Right atrium auricular region (tissue), 2 donors: Measurements from ENCODE around the gene CRYBA4. TPM values are rescaled to one million over a fixed set of nuclear protein-coding genes. Genes with fewer than 3 reads are reported as not detected.

Source experiments
- DNase-seq: peaks from one replicate; pipeline ENCODE4 v3.0.0-alpha.2; 2019; ENCODE audit warnings: low spot score
- H3K27ac ChIP-seq, 2 donors: fragments of 200-600 bp; sonication (generic); 1 replicate in 1 of 2; 2 replicates in 1 of 2; pipeline ENCODE4 v1.5.1; 2016 to 2019
- H3K27me3 ChIP-seq, 2 donors: fragments of 200-600 bp; sonication (generic); one replicate each; pipeline versions ENCODE4 v1.5.1 to v1.6.0; 2017 to 2019
- H3K36me3 ChIP-seq: fragments of 200-600 bp; sonication (generic); one replicate; pipeline ENCODE4 v1.5.1; 2016
- H3K4me1 ChIP-seq, 2 donors: fragments of 200-600 bp; sonication (generic); one replicate each; pipeline versions ENCODE4 v1.5.1 to v1.6.0; 2017 to 2019
- H3K4me3 ChIP-seq, 2 donors: fragments of 200-600 bp; sonication (generic); 1 replicate in 1 of 2; 2 replicates in 1 of 2; pipeline ENCODE4 v1.5.1; 2017 to 2019; ENCODE audit warnings: mild to moderate bottlenecking in 1 of 2, moderate library complexity in 1 of 2
- H3K9me3 ChIP-seq, 2 donors: fragments of 200-600 bp; sonication (generic); one replicate each; pipeline ENCODE4 v1.5.1; 2019
- total RNA-seq, 2 donors: library from RNA; depleted of rRNA; stranded (reverse); fragments of >200 nt; gene quantifications; one replicate each; pipeline ENCODE4 v1.1.0, GENCODE V29; 2016
- TF ChIP-seq, protein P1 (sequence below), 2 donors: fragments of 200-600 bp; sonication (generic); IDR thresholded peaks; one replicate each; pipeline ENCODE4 v1.5.1; 2019; ENCODE audit warnings: antibody characterized with exemption in 2 of 2

Gene CRYBA4
- total RNA-seq, 2 donors from 2014 or later: not detected

DNA sequence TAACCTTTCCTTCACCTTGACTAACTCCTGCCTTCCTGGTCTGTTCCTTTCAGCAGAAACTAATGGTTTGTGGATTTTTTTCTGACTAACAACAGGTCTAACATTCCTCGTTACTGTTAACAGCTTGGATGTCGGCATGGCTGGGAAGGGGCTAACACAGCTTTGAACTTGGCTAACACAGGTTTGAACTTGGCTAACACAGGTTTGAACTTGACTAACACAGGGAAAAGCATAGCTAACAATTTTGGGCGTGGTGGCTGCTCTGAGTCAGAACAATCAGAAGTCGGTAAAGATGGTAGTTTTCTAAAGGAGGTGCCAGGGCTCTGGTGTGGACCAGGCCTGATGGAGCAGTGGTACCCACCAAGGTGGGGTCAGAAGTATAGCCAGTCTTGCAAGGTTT, 51.7 kb downstream of the CRYBA4 start:
- no peaks in the 10 kb centered on the region for H3K9me3 ChIP-seq
- peaks cover 0 to 26% of the 10 kb centered on the region in 2 donors for H3K4me1 ChIP-seq
- no peaks in the 10 kb centered on the region for H3K36me3 ChIP-seq
- TF ChIP-seq, protein P1, sequence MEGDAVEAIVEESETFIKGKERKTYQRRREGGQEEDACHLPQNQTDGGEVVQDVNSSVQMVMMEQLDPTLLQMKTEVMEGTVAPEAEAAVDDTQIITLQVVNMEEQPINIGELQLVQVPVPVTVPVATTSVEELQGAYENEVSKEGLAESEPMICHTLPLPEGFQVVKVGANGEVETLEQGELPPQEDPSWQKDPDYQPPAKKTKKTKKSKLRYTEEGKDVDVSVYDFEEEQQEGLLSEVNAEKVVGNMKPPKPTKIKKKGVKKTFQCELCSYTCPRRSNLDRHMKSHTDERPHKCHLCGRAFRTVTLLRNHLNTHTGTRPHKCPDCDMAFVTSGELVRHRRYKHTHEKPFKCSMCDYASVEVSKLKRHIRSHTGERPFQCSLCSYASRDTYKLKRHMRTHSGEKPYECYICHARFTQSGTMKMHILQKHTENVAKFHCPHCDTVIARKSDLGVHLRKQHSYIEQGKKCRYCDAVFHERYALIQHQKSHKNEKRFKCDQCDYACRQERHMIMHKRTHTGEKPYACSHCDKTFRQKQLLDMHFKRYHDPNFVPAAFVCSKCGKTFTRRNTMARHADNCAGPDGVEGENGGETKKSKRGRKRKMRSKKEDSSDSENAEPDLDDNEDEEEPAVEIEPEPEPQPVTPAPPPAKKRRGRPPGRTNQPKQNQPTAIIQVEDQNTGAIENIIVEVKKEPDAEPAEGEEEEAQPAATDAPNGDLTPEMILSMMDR (IDR thresholded peaks at IDR 0.05): no peak
- no peaks in the 10 kb centered on the region for H3K27me3 ChIP-seq
- H3K4me3 ChIP-seq: peak overlapping the region; percentile 86 to 95
- peak overlapping the region; percentile 97 to 98 for H3K27ac ChIP-seq
- no peak for DNase-seq

DNA sequence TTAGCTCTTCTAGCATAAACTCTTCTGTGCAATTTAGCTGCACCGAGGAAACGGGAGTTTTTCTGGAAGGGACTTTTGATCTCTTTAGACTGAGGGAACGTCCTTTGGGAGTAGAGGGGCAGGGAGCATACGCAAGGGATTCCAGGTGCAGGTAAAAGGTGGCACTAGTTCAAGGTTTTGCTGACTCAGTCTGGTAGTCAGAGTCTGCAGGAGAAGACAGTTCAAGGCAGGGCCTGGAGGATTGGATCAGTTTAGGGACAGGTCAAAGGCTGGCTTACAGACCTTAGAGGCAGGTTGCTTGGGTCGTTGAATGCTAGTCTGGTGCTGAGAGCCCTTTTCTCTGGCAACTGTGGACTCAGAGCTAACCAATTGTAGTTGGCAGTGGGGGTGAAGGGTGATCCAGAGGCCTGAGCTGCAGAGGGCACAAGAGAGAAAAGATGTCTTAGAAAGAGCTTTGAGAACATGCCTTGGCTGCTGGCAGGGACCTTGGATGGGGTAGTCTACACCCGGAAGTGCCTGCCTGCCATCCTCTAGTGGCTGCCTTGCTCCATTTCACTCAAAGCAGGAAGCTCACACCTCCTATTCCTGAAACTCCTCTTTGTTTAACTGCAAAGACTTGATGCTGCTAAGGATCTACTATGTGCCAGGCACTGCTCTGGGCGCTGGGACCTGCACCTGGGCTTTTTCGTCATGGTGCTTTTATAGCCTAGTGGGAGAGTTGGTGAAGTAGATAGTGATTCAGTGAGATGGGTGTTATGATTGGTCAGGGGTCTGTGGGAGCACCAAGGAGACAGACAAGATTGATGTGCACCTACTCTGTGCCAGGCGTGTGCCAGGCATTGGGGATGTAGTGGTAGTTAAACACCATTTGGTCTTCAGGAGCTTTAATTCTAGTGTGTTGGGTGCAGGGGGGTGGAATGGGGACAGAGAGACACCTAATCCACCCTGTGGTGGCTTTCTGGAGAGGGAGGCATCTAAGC, 52.7 kb downstream of the CRYBA4 start:
- TF ChIP-seq, protein P1 (IDR thresholded peaks at IDR 0.05): no peak
- Histone ChIP-seq H3K27ac (peak overlapping the region in 1 of 2 donors; percentile 98), H3K4me1 (peaks cover 0 to 31% of the 10 kb centered on the region in 2 donors), H3K9me3 (no peaks in the 10 kb centered on the region), H3K36me3 (no peaks in the 10 kb centered on the region), H3K27me3 (no peaks in the 10 kb centered on the region), H3K4me3 (no peak overlapping the region)
- DNase-seq: no peak

GRCh38 chr22:26675687-26676268, 54.0 kb downstream of the CRYBA4 start:
- no peaks in the 10 kb centered on the region for H3K9me3 ChIP-seq
- DNase-seq: no peak
- H3K4me3 ChIP-seq: no peak overlapping the region
- no peaks in the 10 kb centered on the region for H3K36me3 ChIP-seq
- H3K4me1 ChIP-seq: peaks cover 0 to 31% of the 10 kb centered on the region in 2 donors
- no peaks in the 10 kb centered on the region for H3K27me3 ChIP-seq
- TF ChIP-seq, protein P1 (IDR thresholded peaks at IDR 0.05): no peak
- no peak overlapping the region for H3K27ac ChIP-seq

DNA sequence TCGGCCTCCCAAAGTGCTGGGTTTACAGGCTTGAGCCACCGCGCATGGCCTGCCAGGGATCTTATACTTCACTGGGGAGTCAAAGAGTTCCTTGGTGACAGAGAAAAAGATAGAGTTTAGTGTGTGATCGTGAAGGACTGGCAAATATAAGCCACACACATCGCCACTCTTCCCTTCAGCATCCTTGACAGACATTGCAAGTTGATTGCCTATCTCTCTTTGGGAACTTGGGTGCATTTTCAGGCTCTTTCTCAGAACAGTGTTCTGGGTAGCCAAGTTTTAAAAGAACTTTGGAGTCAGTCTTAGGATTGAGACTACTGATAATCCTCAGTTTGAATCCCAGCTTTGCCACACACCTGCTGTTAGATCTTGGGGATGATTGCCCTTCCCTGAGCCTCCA, 55.5 kb downstream of the CRYBA4 start:
- Histone ChIP-seq H3K27me3 (no peaks in the 10 kb centered on the region), H3K36me3 (peaks cover 9% of the 10 kb centered on the region), H3K27ac (no peak overlapping the region), H3K4me3 (no peak overlapping the region), H3K4me1 (peaks cover 0 to 36% of the 10 kb centered on the region in 2 donors), H3K9me3 (peaks cover 0 to 3% of the 10 kb centered on the region in 2 donors)
- no peak for DNase-seq
- TF ChIP-seq, protein P1 (IDR thresholded peaks at IDR 0.05): no peak

DNA sequence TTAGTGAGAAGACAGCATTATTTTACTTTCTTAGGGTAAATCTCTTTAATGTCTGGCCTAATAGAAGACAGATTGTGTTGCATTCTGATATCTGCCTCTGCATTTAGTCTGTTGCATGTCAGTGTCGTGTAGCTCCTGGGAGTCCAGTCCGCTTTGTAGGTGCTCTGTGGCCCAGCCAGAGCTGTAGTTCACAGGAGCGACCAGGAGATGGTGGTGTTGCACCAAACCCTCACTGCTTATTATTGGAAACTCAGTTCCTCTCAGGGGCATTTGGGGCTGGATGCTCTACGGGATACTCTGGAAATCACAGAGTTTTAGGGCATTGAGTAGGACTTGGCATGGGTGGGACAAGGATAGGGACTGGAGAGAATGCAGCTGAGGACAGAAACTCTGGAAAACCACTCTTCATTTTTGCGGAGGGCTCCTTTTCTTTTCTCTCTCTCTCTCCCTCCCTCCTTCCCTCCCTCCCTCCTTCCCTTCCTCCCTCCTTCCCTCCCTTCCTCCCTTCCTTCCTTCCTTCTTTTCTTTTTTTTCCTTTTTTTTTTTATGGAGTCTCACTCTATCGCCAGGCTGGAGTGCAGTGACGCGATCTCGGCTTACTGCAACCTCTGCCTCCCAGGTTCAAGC, 57.4 kb downstream of the CRYBA4 start:
- Histone ChIP-seq H3K27ac (no peak overlapping the region), H3K36me3 (peaks cover 11% of the 10 kb centered on the region), H3K9me3 (peaks cover 0 to 5% of the 10 kb centered on the region in 2 donors), H3K4me1 (peaks cover 0 to 24% of the 10 kb centered on the region in 2 donors), H3K4me3 (no peak overlapping the region), H3K27me3 (no peaks in the 10 kb centered on the region)
- DNase-seq: peak; percentile 83
- TF ChIP-seq, protein P1 (IDR thresholded peaks at IDR 0.05): peak; percentile 75 to 95

Other genes starting within 250 kb of the CRYBA4 start
- under 1 TPM; 0.11 to 0.71 TPM for gene ASPHD2, start 192.7 kb upstream of the CRYBA4 start, total RNA-seq
- 10 to 100 TPM in 1 of 2 donors, 1 to 10 TPM in 1; 6.8 to 10.8 TPM for gene HPS4, start 138.2 kb upstream of the CRYBA4 start, total RNA-seq
- gene SRRD, start 138.1 kb upstream of the CRYBA4 start, total RNA-seq: 10 to 100 TPM; 20.4 to 25.0 TPM
- 10 to 100 TPM; 15.4 TPM for gene TFIP11, start 109.5 kb upstream of the CRYBA4 start, total RNA-seq
- 100 to 1,000 TPM in 1 of 2 donors, 10 to 100 TPM in 1; 63.4 to 104 TPM for gene TPST2, start 31.8 kb upstream of the CRYBA4 start, total RNA-seq
- 1 to 10 TPM in 1 of 2 donors, under 1 TPM in 1; 0.79 to 1.7 TPM for gene CRYBB1, start 3.9 kb upstream of the CRYBA4 start, total RNA-seq
- 1 to 10 TPM in 1 of 2 donors, under 1 TPM in 1; 0.19 to 2.0 TPM for gene MIAT, start 35.6 kb downstream of the CRYBA4 start, total RNA-seq